ENCODE measurements around the gene C2orf68.
"Not testable (repeated sequence)": the region's sequence is repeated elsewhere in the genome, so short reads cannot be mapped to it uniquely, and the experiment has no call there.

C2orf68 gene

GRCh38 chr2:85596026-85596333 is 15.9 kb downstream of the C2orf68 start:
- H3K4me3 ChIP-seq (ENCODE audit: low read depth in 1 of 2, low read length in 1 of 2) = peak overlapping the region; percentile 93 to 97
- peaks cover 32 to 39% of the 10 kb centered on the region in 2 experiments for H3K4me1 ChIP-seq (ENCODE audit: control insufficient read depth in 1 of 2, insufficient read depth in 1 of 2, low read depth in 1 of 2, low read length in 1 of 2)
- H3K36me3 ChIP-seq = peaks cover 39% of the 10 kb centered on the region
- no peak for TF ChIP-seq CTCF (IDR thresholded peaks at IDR 0.05)
- H3K27ac ChIP-seq = peak overlapping the region; percentile 97
- H3K27me3 ChIP-seq = no peaks in the 10 kb centered on the region
- no peaks in the 10 kb centered on the region for H3K9me3 ChIP-seq

DNA sequence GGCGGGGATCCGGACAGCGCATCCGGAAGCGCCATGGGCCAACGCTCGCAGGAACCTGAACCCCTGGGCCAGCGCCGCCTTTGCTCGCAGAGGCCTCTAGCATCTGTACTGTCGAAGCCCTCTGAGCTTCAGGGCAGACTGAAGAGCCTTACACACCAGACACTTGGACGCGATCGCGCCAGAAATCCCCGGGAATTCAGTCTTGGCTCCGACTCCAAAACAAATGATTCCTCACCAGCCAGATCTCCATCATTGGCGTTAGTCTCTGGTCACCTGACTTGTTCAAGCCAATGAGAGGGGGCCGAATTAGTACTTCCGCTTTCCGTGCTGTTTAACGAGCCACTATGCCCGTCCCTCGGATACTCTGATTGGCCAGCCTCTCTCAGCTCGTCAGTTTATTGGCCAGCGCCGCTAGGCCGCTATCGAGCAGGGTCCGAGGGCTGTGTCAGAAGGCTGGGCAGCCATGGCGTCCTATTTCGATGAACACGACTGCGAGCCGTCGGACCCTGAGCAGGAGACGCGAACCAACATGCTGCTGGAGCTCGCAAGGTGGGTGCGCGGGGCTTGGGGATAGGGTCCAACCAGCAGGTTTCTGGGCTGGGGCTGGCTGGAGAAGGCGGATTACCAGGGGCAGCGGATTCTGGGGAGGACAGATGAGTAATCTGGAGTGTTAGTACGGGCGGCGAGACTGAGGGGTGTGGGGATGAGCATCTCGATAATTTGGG is 16.4 kb downstream of the C2orf68 start, which contains the start of gene RNF181:
RNF181 (plus strand) TSS at position 445 of the 725 bp plus-strand sequence; CDS start at position 464, 19 bp downstream.
- H3K27me3 ChIP-seq = no peaks in the 10 kb centered on the region
- H3K4me1 ChIP-seq (ENCODE audit: control insufficient read depth in 1 of 2, insufficient read depth in 1 of 2, low read depth in 1 of 2, low read length in 1 of 2) = peaks cover 37 to 44% of the 10 kb centered on the region in 2 experiments
- H3K9me3 ChIP-seq = no peaks in the 10 kb centered on the region
- TF ChIP-seq CTCF (IDR thresholded peaks at IDR 0.05) = no peak
- peak within 1 kb of the TSS; percentile 93 to 97 for H3K4me3 ChIP-seq (ENCODE audit: low read depth in 1 of 2, low read length in 1 of 2)
- H3K27ac ChIP-seq = peak within 1 kb of the TSS; percentile 97
- peaks cover 39% of the 10 kb centered on the region for H3K36me3 ChIP-seq

DNA sequence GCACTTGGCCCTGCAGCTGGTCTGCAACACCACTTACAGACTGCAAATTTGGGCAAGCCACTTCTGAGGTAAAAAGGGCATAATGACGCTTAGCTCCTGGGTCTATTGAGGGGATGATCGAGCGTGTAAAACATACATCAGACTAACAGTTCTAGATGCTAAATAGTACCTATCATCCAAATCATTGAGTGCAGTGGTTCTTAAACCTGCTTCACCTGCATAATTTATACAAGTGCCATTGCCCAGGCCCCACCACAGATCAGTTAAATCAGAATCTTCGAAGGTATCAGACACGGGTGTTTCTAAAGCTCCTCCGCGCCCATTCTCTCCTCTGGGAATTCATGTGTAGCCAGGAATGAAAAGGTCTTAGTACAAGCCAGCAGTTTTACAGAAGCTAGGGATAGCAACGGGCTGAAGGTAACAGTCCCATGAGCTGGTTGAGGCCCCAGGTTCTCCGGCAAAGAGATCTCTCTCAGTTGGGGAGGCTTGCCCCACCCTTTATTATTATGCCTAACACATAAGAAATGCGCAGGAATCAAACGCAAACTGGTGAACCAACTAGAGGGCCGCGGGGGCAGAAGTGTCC is 17.1 kb downstream of the C2orf68 start:
- Histone ChIP-seq H3K4me1 (ENCODE audit: control insufficient read depth in 1 of 2, insufficient read depth in 1 of 2, low read depth in 1 of 2, low read length in 1 of 2) (peaks cover 43 to 51% of the 10 kb centered on the region in 2 experiments), H3K27me3 (no peaks in the 10 kb centered on the region), H3K4me3 (ENCODE audit: low read depth in 1 of 2, low read length in 1 of 2) (peak overlapping the region; percentile 93 to 97), H3K36me3 (peaks cover 33% of the 10 kb centered on the region), H3K27ac (peak overlapping the region; percentile 97), H3K9me3 (no peaks in the 10 kb centered on the region)
- no peak for TF ChIP-seq CTCF (IDR thresholded peaks at IDR 0.05)

- peaks cover 53 to 69% of the 10 kb centered on the region in 2 experiments for H3K4me1 ChIP-seq (ENCODE audit: control insufficient read depth in 1 of 2, insufficient read depth in 1 of 2, low read depth in 1 of 2, low read length in 1 of 2)
- H3K4me3 ChIP-seq (ENCODE audit: low read depth in 1 of 2, low read length in 1 of 2) = no peak overlapping the region
- no peaks in the 10 kb centered on the region for H3K9me3 ChIP-seq
- TF ChIP-seq CTCF (IDR thresholded peaks at IDR 0.05) = no peak
- no peaks in the 10 kb centered on the region for H3K27me3 ChIP-seq
- peaks cover 15% of the 10 kb centered on the region for H3K36me3 ChIP-seq
- H3K27ac ChIP-seq = no peak overlapping the region
These were observed 18.8 kb downstream of the C2orf68 start for GRCh38 chr2:85593023-85593422.

DNA sequence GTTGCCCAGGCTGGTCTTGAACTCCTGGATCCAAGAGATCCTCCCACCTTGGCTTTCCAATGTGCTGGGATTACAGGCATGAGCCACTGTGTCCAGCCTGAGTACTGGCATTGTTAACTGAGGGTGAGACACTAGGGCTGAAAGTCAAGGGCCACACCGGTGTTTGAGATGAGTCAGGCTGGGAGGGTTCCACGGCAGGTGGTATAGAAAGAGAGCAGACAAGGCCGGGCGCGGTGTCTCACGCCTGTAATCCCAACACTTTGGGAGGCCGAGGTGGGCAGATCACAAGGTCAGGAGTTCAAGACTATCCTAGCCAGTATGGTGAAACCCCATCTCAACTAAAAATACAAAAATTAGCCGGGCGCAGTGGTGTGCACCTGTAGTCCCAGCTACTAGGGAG is 19.6 kb downstream of the C2orf68 start:
- peaks cover 60 to 76% of the 10 kb centered on the region in 2 experiments for H3K4me1 ChIP-seq (ENCODE audit: control insufficient read depth in 1 of 2, insufficient read depth in 1 of 2, low read depth in 1 of 2, low read length in 1 of 2)
- not testable (repeated sequence) for H3K27ac ChIP-seq; H3K36me3 ChIP-seq; H3K9me3 ChIP-seq; H3K27me3 ChIP-seq; H3K4me3 ChIP-seq (ENCODE audit: low read depth in 1 of 2, low read length in 1 of 2)

GRCh38 chr2:85591563-85591962 is 20.3 kb downstream of the C2orf68 start:
- peaks cover 60 to 76% of the 10 kb centered on the region in 2 experiments for H3K4me1 ChIP-seq (ENCODE audit: control insufficient read depth in 1 of 2, insufficient read depth in 1 of 2, low read depth in 1 of 2, low read length in 1 of 2)
- no peak for TF ChIP-seq CTCF (IDR thresholded peaks at IDR 0.05)
- H3K4me3 ChIP-seq (ENCODE audit: low read depth in 1 of 2, low read length in 1 of 2) = no peak overlapping the region
- H3K9me3 ChIP-seq = no peaks in the 10 kb centered on the region
- peak overlapping the region; percentile 79 for H3K27ac ChIP-seq
- H3K36me3 ChIP-seq = peaks cover 1% of the 10 kb centered on the region
- H3K27me3 ChIP-seq = no peaks in the 10 kb centered on the region

Measured in neutrophil (primary cell).